H1 (cell line): ENCODE measurements around the gene GJA8. TPM values are rescaled to one million over a fixed set of nuclear protein-coding genes. Genes with fewer than 3 reads are reported as not detected.
"Not testable (repeated sequence)": the region's sequence is repeated elsewhere in the genome, so short reads cannot be mapped to it uniquely, and the experiment has no call there.

Source experiments
- CTCF ChIA-PET: fragments of 300-600 bp; sonication (Branson Sonifier 250); formaldehyde crosslinking; loops from one replicate; lab custom pipeline; 2021; ENCODE audit not compliant: partially characterized antibody; lab: Charles Lee
- POLR2A ChIA-PET: fragments of 300-600 bp; sonication (Branson Sonifier 250); formaldehyde crosslinking; loops from one replicate; lab custom pipeline; 2021; ENCODE audit warnings: inconsistent platforms; ENCODE audit not compliant: partially characterized antibody; lab: Charles Lee
- DNase-seq, 2 experiments: peaks; one replicate each; pipeline versions ENCODE4 v3.0.0 to v3.0.0-alpha.2; 2010 to 2022; ENCODE audit warnings: low spot score in 2 of 2, low read depth in 1 of 2, mixed read lengths in 1 of 2
- FAIRE-seq: peaks from 2 replicates; lab custom pipeline; 2011; peaks lifted over from hg19 to GRCh38; lab: Jason Lieb, UNC
- H2AFZ ChIP-seq: 2 replicates; pipeline ENCODE4 v1.8.1; 2012; ENCODE audit warnings: low read length, inconsistent platforms
- H2AK5ac ChIP-seq: 2 replicates; pipeline ENCODE4 v1.6.1; 2013; ENCODE audit warnings: low read depth, low read length
- H2BK120ac ChIP-seq: replicated peaks from 2 replicates; pipeline ENCODE3; 2013; ENCODE audit warnings: low read depth, low read length, inconsistent platforms
- H2BK12ac ChIP-seq: 2 replicates; pipeline ENCODE4 v1.6.1; 2013; ENCODE audit warnings: low read depth, low read length
- H2BK15ac ChIP-seq: 2 replicates; pipeline ENCODE4 v1.6.1; 2013; ENCODE audit warnings: low read length
- H2BK20ac ChIP-seq: 2 replicates; pipeline ENCODE4 v1.6.1; 2013; ENCODE audit warnings: low read length
- H2BK5ac ChIP-seq: 2 replicates; pipeline ENCODE4 v1.6.1; 2013; ENCODE audit warnings: low read depth, low read length
- H3K14ac ChIP-seq: 2 replicates; pipeline ENCODE4 v1.6.1; 2013; ENCODE audit warnings: inconsistent platforms; ENCODE audit not compliant: insufficient read length
- H3K18ac ChIP-seq: 2 replicates; pipeline ENCODE4 v1.6.1; 2013; ENCODE audit warnings: low read length; ENCODE audit errors: extremely low read depth
- H3K23ac ChIP-seq: 2 replicates; pipeline ENCODE4 v1.6.1; 2013; ENCODE audit warnings: inconsistent platforms; ENCODE audit not compliant: insufficient read length
- H3K23me2 ChIP-seq: 2 replicates; pipeline ENCODE4 v1.6.1; 2013; ENCODE audit warnings: low read depth, low read length
- H3K27ac ChIP-seq: 2 replicates; pipeline ENCODE4 v1.6.1; 2011; ENCODE audit warnings: low read depth, low read length, inconsistent platforms
- H3K27me3 ChIP-seq, 4 experiments: replicated peaks in 1 of 4; 1 replicate in 1 of 4; 2 replicates in 3 of 4; pipeline versions ENCODE4 v1.6.1 to v1.8.1; 2011 to 2013; ENCODE audit warnings: low read length in 3 of 4, mild to moderate bottlenecking in 3 of 4, inconsistent platforms in 2 of 4, mixed read lengths in 2 of 4, moderate library complexity in 1 of 4; ENCODE audit not compliant: control insufficient read depth in 3 of 4, insufficient read depth in 3 of 4; ENCODE audit errors: extremely low read depth in 1 of 4
- H3K36me3 ChIP-seq, 4 experiments: 2 replicates each; pipeline versions ENCODE4 v1.6.1 to v1.8.1; 2011 to 2013; ENCODE audit warnings: mild to moderate bottlenecking in 4 of 4, low read length in 3 of 4, moderate library complexity in 2 of 4, control low read depth in 1 of 4, inconsistent platforms in 1 of 4; ENCODE audit not compliant: insufficient read depth in 4 of 4, control insufficient read depth in 2 of 4
- H3K4ac ChIP-seq: replicated peaks from 2 replicates; pipeline ENCODE3; 2013; ENCODE audit warnings: low read length, low read depth, mixed read lengths, inconsistent platforms; ENCODE audit not compliant: insufficient read length
- H3K4me1 ChIP-seq, 4 experiments: replicated peaks in 1 of 4; 1 replicate in 1 of 4; 2 replicates in 3 of 4; pipeline versions ENCODE4 v1.6.1 to v1.8.1; 2011 to 2013; ENCODE audit warnings: low read length in 3 of 4, inconsistent platforms in 2 of 4, mixed read lengths in 1 of 4; ENCODE audit not compliant: insufficient read depth in 4 of 4, control insufficient read depth in 3 of 4
- H3K4me2 ChIP-seq, 2 experiments: 2 replicates each; pipeline versions ENCODE4 v1.6.1 to v1.8.1; 2011 to 2013; ENCODE audit warnings: low read depth in 2 of 2, low read length in 2 of 2, control low read depth in 1 of 2, inconsistent platforms in 1 of 2, mild to moderate bottlenecking in 1 of 2; ENCODE audit not compliant: insufficient read depth in 1 of 2
- H3K4me3 ChIP-seq, 4 experiments: fragments of 200-600, 300-600 bp in 1 of 4; sonication (generic), shearing (Covaris generic), sonication (Bioruptor Twin) in 1 of 4; 2 replicates each; pipeline versions ENCODE4 v1.5.1 to v1.8.1; 2011 to 2016; ENCODE audit warnings: low read length in 4 of 4, low read depth in 3 of 4, control low read depth in 2 of 4, inconsistent platforms in 2 of 4, mild to moderate bottlenecking in 2 of 4, mixed read lengths in 1 of 4, moderate library complexity in 1 of 4; ENCODE audit not compliant: insufficient read depth in 2 of 4; ENCODE audit errors: extremely low read depth in 1 of 4
- H3K56ac ChIP-seq: replicated peaks from 2 replicates; pipeline ENCODE3; 2013; ENCODE audit warnings: low read depth, mild to moderate bottlenecking, mixed read lengths, low read length, inconsistent platforms; ENCODE audit not compliant: insufficient read length
- H3K79me1 ChIP-seq: 2 replicates; pipeline ENCODE4 v1.6.1; 2013; ENCODE audit warnings: low read depth, low read length, control low read depth
- H3K79me2 ChIP-seq, 2 experiments: 2 replicates each; pipeline versions ENCODE4 v1.6.1 to v1.8.1; 2012 to 2013; ENCODE audit warnings: low read length in 2 of 2, mild to moderate bottlenecking in 2 of 2, inconsistent platforms in 1 of 2; ENCODE audit not compliant: insufficient read depth in 2 of 2, control insufficient read depth in 1 of 2
- H3K9ac ChIP-seq, 4 experiments: replicated peaks in 1 of 4; 1 replicate in 1 of 4; 2 replicates in 3 of 4; pipeline versions ENCODE4 v1.6.1 to v1.8.1; 2011 to 2013; ENCODE audit warnings: low read depth in 3 of 4, low read length in 3 of 4, control low read depth in 2 of 4, mild to moderate bottlenecking in 2 of 4, moderate library complexity in 2 of 4, inconsistent platforms in 1 of 4; ENCODE audit errors: extremely low read depth in 1 of 4
- H3K9me3 ChIP-seq, 2 experiments: 2 replicates each; pipeline versions ENCODE4 v1.6.1 to v1.8.1; 2012 to 2013; ENCODE audit warnings: mild to moderate bottlenecking in 2 of 2, moderate library complexity in 2 of 2, control low read depth in 1 of 2, inconsistent platforms in 1 of 2, low read depth in 1 of 2, low read length in 1 of 2, mixed read lengths in 1 of 2; ENCODE audit not compliant: insufficient read depth in 2 of 2
- H4K20me1 ChIP-seq, 2 experiments: replicated peaks in 1 of 2; 2 replicates each; pipeline versions ENCODE3 to v1.8.1; 2011 to 2013; ENCODE audit warnings: inconsistent platforms in 2 of 2, low read length in 2 of 2, mild to moderate bottlenecking in 1 of 2; ENCODE audit not compliant: insufficient read depth in 2 of 2, control insufficient read depth in 1 of 2
- H4K5ac ChIP-seq: 2 replicates; pipeline ENCODE4 v1.6.1; 2013; ENCODE audit warnings: low read length, low read depth, mixed read lengths, inconsistent platforms; ENCODE audit not compliant: insufficient read length
- H4K8ac ChIP-seq: 2 replicates; pipeline ENCODE4 v1.8.0; 2013; ENCODE audit warnings: mild to moderate bottlenecking, moderate library complexity, low read length, inconsistent platforms; ENCODE audit not compliant: insufficient read depth; ENCODE audit errors: extremely low read depth
- H4K91ac ChIP-seq: replicated peaks from 2 replicates; pipeline ENCODE3; 2013; ENCODE audit warnings: low read length, mixed read lengths, inconsistent platforms; ENCODE audit not compliant: insufficient read length
- ASH2L ChIP-seq: fragments of 200-600, 300-600 bp; sonication (generic); IDR thresholded peaks from one replicate; pipeline ENCODE4 v1.7.1; 2017; ENCODE audit warnings: low read length
- WGBS, 2 experiments: shearing (Covaris generic) in 1 of 2; methylation state at CpG; one replicate each; pipeline versions ENCODE4 v1.1.6 to v1.1.7; 2013 to 2015; ENCODE audit warnings: low lambda C conversion rate in 2 of 2, mixed read lengths in 2 of 2, inconsistent platforms in 1 of 2, low coverage in 1 of 2, missing lambda C conversion rate in 1 of 2; ENCODE audit not compliant: insufficient replicate concordance in 2 of 2, insufficient coverage in 1 of 2, insufficient read length in 1 of 2; ENCODE audit errors: extremely low coverage in 1 of 2, missing lambda C conversion rate in 1 of 2; 5-methylcytosine and 5-hydroxymethylcytosine counted together
- polyA plus RNA-seq, 7 experiments: library from polyadenylated mRNA; depleted of rRNA in 3 of 7; stranded (reverse) in 5 of 7; unstranded in 2 of 7; fragments of >200 nt in 5 of 7; fragments of 200-250 nt in 2 of 7; gene quantifications; 1 replicate in 5 of 7; 2 replicates in 1 of 7; 4 replicates in 1 of 7; pipeline versions ENCODE4 v1.2.1 to v1.2.3, GENCODE V29; 2011 to 2013; ENCODE audit warnings: missing spikeins in 2 of 7, mixed read lengths in 2 of 7
- total RNA-seq: library from RNA; stranded (reverse); fragmentation: NEBNext Ultra II Directional; extraction: Animal tissue kit (Norgen Biotek cat#: 25700); gene quantifications from 2 replicates; pipeline ENCODE4 v1.2.1, GENCODE V29; 2021

Gene GJA8
- total and polyA plus RNA-seq, 2 of the 8 experiments (the other 6 are each of a cell fraction or from before 2014, with no cell fraction given): not detected

DNA sequence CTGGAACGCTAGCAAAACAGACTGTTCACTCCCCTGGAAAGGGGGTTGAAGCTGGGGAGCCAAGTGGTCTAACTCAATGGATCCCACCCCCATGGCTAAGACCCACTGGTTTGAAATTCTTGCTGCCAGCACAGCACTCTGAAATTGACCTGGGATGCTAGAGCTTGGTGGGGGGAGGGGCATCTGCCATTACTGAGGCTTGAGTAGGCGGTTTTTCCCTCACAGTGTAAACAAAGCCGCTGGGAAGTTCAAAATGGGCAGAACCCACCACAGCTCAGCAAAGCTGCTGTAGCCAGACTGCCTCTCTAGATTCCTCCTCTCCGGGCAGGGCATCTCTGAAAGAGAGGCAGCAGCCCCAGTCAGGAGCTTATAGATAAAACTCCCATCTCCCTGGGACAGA, 47.6 kb upstream of the GJA8 start:
- not testable (repeated sequence) for H3K4me2 ChIP-seq, H3K27ac ChIP-seq, H3K23ac ChIP-seq, H3K4ac ChIP-seq, H3K9me3 ChIP-seq, H3K14ac ChIP-seq, H3K23me2 ChIP-seq, H4K91ac ChIP-seq, H2BK120ac ChIP-seq, DNase-seq, H3K9ac ChIP-seq, H4K5ac ChIP-seq
- H2AFZ ChIP-seq: peak overlapping the region; percentile 83; the same call in 1 of the 2 replicates
- H2BK12ac ChIP-seq: peak overlapping the region; percentile 90; the same call in 1 of the 2 replicates
- H2BK5ac ChIP-seq: peak overlapping the region; percentile 55; the same call in 1 of the 2 replicates
- WGBS, 2 experiments: 92% methylated on average over 3 of the region's 4 CpGs; no CpG with 5 or more reads in 1 of the 2 experiments
- TF ChIP-seq ASH2L: peak; percentile 30
- TF ChIP-seq, all 59 proteins: peak for 1; not testable (repeated sequence) for 58
- FAIRE-seq, H3K27me3 ChIP-seq, H3K56ac ChIP-seq, H4K8ac ChIP-seq, H3K4me1 ChIP-seq, H4K20me1 ChIP-seq, H3K79me1 ChIP-seq, H3K36me3 ChIP-seq, H2AK5ac ChIP-seq, H3K18ac ChIP-seq, H2BK15ac ChIP-seq, H3K4me3 ChIP-seq, H3K79me2 ChIP-seq: not testable (repeated sequence)
- H2BK20ac ChIP-seq: peak overlapping the region; percentile 86; the same call in 1 of the 2 replicates
- ChIA-PET POLR2A (interaction anchor here (2.3 kb wide), 1 partner anchor 18 kb away, joined by 7 read pairs; no protein-coding TSS in a partner anchor), CTCF (interaction anchor here (0.6 to 1.6 kb wide), 4 partner anchors 14 to 205 kb away, joined by 3 to 5 read pairs (median 3); no protein-coding TSS in a partner anchor)

DNA sequence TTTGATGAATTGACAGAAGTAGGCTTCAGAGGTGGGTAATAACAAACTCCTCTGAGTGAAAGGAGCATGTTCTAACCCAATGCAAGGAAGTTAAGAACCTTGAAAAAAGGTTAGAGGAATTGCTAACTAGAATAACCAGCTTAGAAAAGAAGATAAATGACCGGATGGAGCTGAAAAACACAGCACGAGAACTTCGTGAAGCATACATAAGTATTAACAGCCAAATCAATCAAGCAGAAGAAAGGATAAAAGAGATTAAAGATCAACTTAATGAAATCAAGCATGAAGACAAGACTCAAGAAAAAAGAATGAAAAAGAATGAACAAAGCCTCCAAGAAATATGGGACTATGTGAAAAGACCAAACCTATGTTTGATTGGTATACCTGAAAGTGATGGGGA, 46.6 kb upstream of the GJA8 start:
- H2BK120ac ChIP-seq, H2BK20ac ChIP-seq, H3K27ac ChIP-seq, H3K79me2 ChIP-seq, H3K4me3 ChIP-seq, H2BK12ac ChIP-seq, H3K9me3 ChIP-seq, FAIRE-seq, H3K36me3 ChIP-seq, H3K27me3 ChIP-seq, H2BK5ac ChIP-seq, H4K20me1 ChIP-seq, H4K5ac ChIP-seq, H3K4me2 ChIP-seq, H3K4ac ChIP-seq, H3K4me1 ChIP-seq, H2AFZ ChIP-seq, H4K91ac ChIP-seq, H4K8ac ChIP-seq, H3K18ac ChIP-seq, H2BK15ac ChIP-seq, DNase-seq, H3K23ac ChIP-seq, H3K79me1 ChIP-seq, H2AK5ac ChIP-seq, CTCF ChIA-PET, H3K23me2 ChIP-seq, H3K14ac ChIP-seq, H3K56ac ChIP-seq, H3K9ac ChIP-seq: not testable (repeated sequence)
- WGBS, 2 experiments: 91% methylated on average over 3 of the region's 3 CpGs; no CpG with 5 or more reads in 1 of the 2 experiments
- POLR2A ChIA-PET: interaction anchor here (2.3 kb wide), 1 partner anchor 19 kb away, joined by 7 read pairs; no protein-coding TSS in a partner anchor
